Prostate gland (tissue), 2 donors: ENCODE results near the gene AFF1. TPM values are rescaled to one million over a fixed set of nuclear protein-coding genes. Genes with fewer than 3 reads are reported as not detected.

Source experiments
- DNase-seq: peaks from one replicate; pipeline ENCODE4 v3.0.0-alpha.2; 2019; ENCODE audit warnings: low spot score
- H3K27ac ChIP-seq, 2 donors: fragments of 200-600 bp; sonication (generic); 2 replicates each; pipeline ENCODE4 v1.5.1; 2017 to 2019
- H3K27me3 ChIP-seq: fragments of 200-600 bp; sonication (generic); replicated peaks from 2 replicates; pipeline ENCODE4 v1.5.1; 2019; ENCODE audit not compliant: insufficient read depth
- H3K36me3 ChIP-seq, 2 donors: fragments of 200-600 bp; sonication (generic); 1 replicate in 1 of 2; 2 replicates in 1 of 2; pipeline versions ENCODE4 v1.5.1 to v1.8.1; 2017 to 2019
- H3K4me1 ChIP-seq: fragments of 200-600 bp; sonication (generic); replicated peaks from 2 replicates; pipeline ENCODE4 v1.5.1; 2019
- H3K4me3 ChIP-seq, 2 donors: fragments of 200-600 bp; sonication (generic); 2 replicates each; pipeline ENCODE4 v1.5.1; 2017 to 2019
- H3K9me3 ChIP-seq: fragments of 200-600 bp; sonication (generic); 2 replicates; pipeline ENCODE4 v1.5.1; 2017
- CTCF ChIP-seq, 4 experiments: fragments of 200-600 bp in 2 of 4; fragments of 450-650 bp in 2 of 4; sonication (generic) in 2 of 4; IDR thresholded peaks; 1 replicate in 3 of 4; 2 replicates in 1 of 4; pipeline ENCODE4 v1.5.1; 2016 to 2019; ENCODE audit warnings: antibody characterized with exemption in 4 of 4, mild to moderate bottlenecking in 2 of 4, moderate library complexity in 2 of 4
- POLR2A ChIP-seq: fragments of 450-650 bp; IDR thresholded peaks from one replicate; pipeline ENCODE4 v1.6.1; 2016; ENCODE audit warnings: antibody characterized with exemption, mild to moderate bottlenecking
- POLR2AphosphoS5 ChIP-seq: sonication (generic); formaldehyde crosslinking; IDR thresholded peaks from one replicate; pipeline ENCODE4 v1.6.1; 2017; ENCODE audit warnings: antibody characterized with exemption
- WGBS: methylation state at CpG from one replicate; pipeline ENCODE4 v1.1.5; 2018; 5-methylcytosine and 5-hydroxymethylcytosine counted together
- intact Hi-C: fragments of 100-400 bp; cut with DNase I; formaldehyde crosslinking; loops from one replicate; pipeline ENCODE4 v1.14.2; 2022
- total RNA-seq, 2 donors: library from RNA; depleted of rRNA; stranded (reverse); fragments of >200 nt; gene quantifications; one replicate each; pipeline ENCODE4 v1.1.0, GENCODE V29; 2016

The AFF1 gene
- total RNA-seq, 2 donors from 2014 or later = 69.7 to 92.5 TPM

GRCh38 chr4:87017580-87018342, 83.0 kb downstream of the AFF1 start:
- Histone ChIP-seq H3K4me1 (peaks cover 3% of the 10 kb centered on the region), H3K36me3 (no peaks in the 10 kb centered on the region), H3K27ac (no peak overlapping the region), H3K9me3 (no peaks in the 10 kb centered on the region), H3K27me3 (no peaks in the 10 kb centered on the region), H3K4me3 (no peak overlapping the region)
- DNase-seq = no peak
- TF ChIP-seq POLR2A (no peak), POLR2AphosphoS5 (no peak), CTCF (IDR thresholded peaks at IDR 0.05) (no peak)
- intact Hi-C loops = no loop called here
- 75% methylated on average over 10 of the region's 10 CpGs for WGBS

GRCh38 chr4:87018753-87019152, 83.9 kb downstream of the AFF1 start:
- H3K27me3 ChIP-seq = no peaks in the 10 kb centered on the region
- no peak for DNase-seq
- H3K27ac ChIP-seq = no peak overlapping the region
- 40% methylated on average over 1 of the region's 1 CpG for WGBS
- H3K36me3 ChIP-seq = no peaks in the 10 kb centered on the region
- no peaks in the 10 kb centered on the region for H3K9me3 ChIP-seq
- TF ChIP-seq POLR2A (no peak), POLR2AphosphoS5 (no peak), CTCF (IDR thresholded peaks at IDR 0.05) (no peak)
- H3K4me1 ChIP-seq = peaks cover 3% of the 10 kb centered on the region
- intact Hi-C loops = no loop called here
- no peak overlapping the region for H3K4me3 ChIP-seq

GRCh38 chr4:87019246-87019791, 84.5 kb downstream of the AFF1 start:
- H3K27ac ChIP-seq = no peak overlapping the region
- no peak for TF ChIP-seq CTCF (IDR thresholded peaks at IDR 0.05)
- no peak for TF ChIP-seq POLR2A
- no peak for TF ChIP-seq POLR2AphosphoS5
- no peaks in the 10 kb centered on the region for H3K9me3 ChIP-seq
- H3K36me3 ChIP-seq = no peaks in the 10 kb centered on the region
- WGBS = 72% methylated on average over 4 of the region's 4 CpGs
- no peaks in the 10 kb centered on the region for H3K27me3 ChIP-seq
- intact Hi-C loops = no loop called here
- H3K4me3 ChIP-seq = no peak overlapping the region
- H3K4me1 ChIP-seq = peaks cover 4% of the 10 kb centered on the region
- no peak for DNase-seq

- no peak for DNase-seq
- H3K36me3 ChIP-seq = no peaks in the 10 kb centered on the region
- whole genome bisulfite sequencing = 67% methylated on average over 2 of the region's 2 CpGs
- H3K9me3 ChIP-seq = no peaks in the 10 kb centered on the region
- intact Hi-C loops = no loop called here
- no peak for TF ChIP-seq POLR2A
- no peak overlapping the region for H3K27ac ChIP-seq
- H3K4me1 ChIP-seq = peaks cover 4% of the 10 kb centered on the region
- H3K27me3 ChIP-seq = no peaks in the 10 kb centered on the region
- H3K4me3 ChIP-seq = no peak overlapping the region
These were observed 85.1 kb downstream of the AFF1 start for GRCh38 chr4:87019898-87020297.

- H3K27me3 ChIP-seq = no peaks in the 10 kb centered on the region
- 81% methylated on average over 1 of the region's 1 CpG for WGBS
- H3K4me1 ChIP-seq = peaks cover 29% of the 10 kb centered on the region
- H3K36me3 ChIP-seq = no peaks in the 10 kb centered on the region
- H3K4me3 ChIP-seq = no peak overlapping the region
- no peaks in the 10 kb centered on the region for H3K9me3 ChIP-seq
- intact Hi-C loops = no loop called here
- TF ChIP-seq POLR2AphosphoS5 (no peak), POLR2A (no peak), CTCF (IDR thresholded peaks at IDR 0.05) (no peak)
- no peak for DNase-seq
- H3K27ac ChIP-seq = no peak overlapping the region
These were observed 89.4 kb downstream of the AFF1 start for GRCh38 chr4:87024201-87024600.
